ENCODE data around the gene SH2D4B. TPM values are rescaled to one million over a fixed set of nuclear protein-coding genes. Genes with fewer than 3 reads are reported as not detected.

The SH2D4B gene
- total and polyA plus RNA-seq, 10 of the 15 experiments (the other 5 are each of a cell fraction or from before 2014, with no cell fraction given): 0.04 to 0.21 (median 0.13) TPM; not detected in 5

DNA sequence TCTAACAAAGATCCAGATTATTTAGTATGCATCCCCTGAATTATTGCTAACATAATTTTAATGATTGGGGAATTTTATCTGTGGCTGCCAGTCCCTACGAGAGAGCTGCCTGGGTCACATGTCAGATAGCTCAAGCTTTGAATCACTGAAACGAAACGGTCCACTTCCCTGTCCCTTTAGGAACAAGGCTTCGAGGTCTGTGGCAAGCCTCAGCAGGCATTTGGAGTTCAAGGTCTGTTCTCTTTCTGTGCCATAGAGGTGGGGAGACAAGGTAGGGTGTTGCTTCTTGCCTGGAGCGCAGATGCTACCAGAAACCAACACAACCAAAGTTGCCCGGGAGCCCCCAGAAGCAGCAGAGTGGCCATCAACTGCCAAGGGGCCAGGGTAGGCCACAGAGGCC lies 13.9 kb upstream of the SH2D4B start:
- Histone ChIP-seq H3K4me2 (ENCODE audit: control insufficient read depth, insufficient read depth) (no peak overlapping the region), H3K27me3 (replicated peaks in 1 of 2; ENCODE audit: control insufficient read depth in 2 of 2, insufficient read depth in 2 of 2, low read length in 1 of 2) (no peaks in the 10 kb centered on the region; a peak in 1 of 4 replicates), H3K9ac (ENCODE audit: control insufficient read depth, insufficient read depth, low read length) (no peak overlapping the region), H4K20me1 (ENCODE audit: control insufficient read depth, insufficient read depth) (no peaks in the 10 kb centered on the region), H3K79me2 (ENCODE audit: control insufficient read depth, insufficient read depth, low read length) (no peaks in the 10 kb centered on the region), H3K36me3 (ENCODE audit: control insufficient read depth in 2 of 2, insufficient read depth in 2 of 2, low read length in 1 of 2) (no peaks in the 10 kb centered on the region; a peak in 2 of 4 replicates), H3K4me3 (no peak overlapping the region), H2AFZ (ENCODE audit: control insufficient read depth, low read depth, low read length) (no peak overlapping the region), H3K27ac (ENCODE audit: control insufficient read depth, insufficient read depth) (no peak overlapping the region), H3K4me1 (ENCODE audit: control insufficient read depth, insufficient read depth, low read length) (peaks cover 4% of the 10 kb centered on the region), H3K9me3 (replicated peaks; ENCODE audit: control insufficient read depth, insufficient read depth, low read length) (no peaks in the 10 kb centered on the region)
- POLR2A ChIA-PET: interaction anchor here (0.7 to 1.4 kb wide), 3 partner anchors 18 to 32 kb away, joined by 3 to 9 read pairs (median 3); no protein-coding TSS in a partner anchor
- CTCF ChIA-PET: interaction anchor here (0.6 to 1.3 kb wide), 3 partner anchors 18 to 733 kb away, joined by 3 to 4 read pairs (median 3); no protein-coding TSS in a partner anchor
- BruUV-seq (replicated peaks): no TSS peak
- FAIRE-seq: no peak
- intact Hi-C loops (cut with micrococcal nuclease; ENCODE audit: unreplicated experiment) (no loop called here), in situ Hi-C loops (cut with MboI) (no loop called here)
- DNase-seq (ENCODE audit: low read depth, low spot score): no peak
- SMC1A ChIA-PET (ENCODE audit: uncharacterized antibody, unreplicated experiment): interaction anchor here (0.6 to 1.3 kb wide), 5 partner anchors 19 to 305 kb away, joined by 3 to 4 read pairs (median 3); no protein-coding TSS in a partner anchor
- ATAC-seq: peak; percentile 31
- RAD21 ChIA-PET (ENCODE audit: unreplicated experiment): interaction anchor here (0.6 to 2.0 kb wide), 5 partner anchors 16 to 413 kb away, joined by 3 to 8 read pairs (median 3); no protein-coding TSS in a partner anchor
- WGBS (ENCODE audit: insufficient coverage, insufficient replicate concordance, low lambda C conversion rate, missing lambda C conversion rate): 40% methylated on average over 6 of the region's 6 CpGs
- no peak for TF ChIP-seq SREBF2 (IDR thresholded peaks at IDR 0.05; ENCODE audit: low read length)
- TF ChIP-seq IKZF1 (conservative IDR thresholded peaks at IDR 0.05): peak; percentile 35; the same call in 1 of the 2 replicates
- TF ChIP-seq, protein P1, sequence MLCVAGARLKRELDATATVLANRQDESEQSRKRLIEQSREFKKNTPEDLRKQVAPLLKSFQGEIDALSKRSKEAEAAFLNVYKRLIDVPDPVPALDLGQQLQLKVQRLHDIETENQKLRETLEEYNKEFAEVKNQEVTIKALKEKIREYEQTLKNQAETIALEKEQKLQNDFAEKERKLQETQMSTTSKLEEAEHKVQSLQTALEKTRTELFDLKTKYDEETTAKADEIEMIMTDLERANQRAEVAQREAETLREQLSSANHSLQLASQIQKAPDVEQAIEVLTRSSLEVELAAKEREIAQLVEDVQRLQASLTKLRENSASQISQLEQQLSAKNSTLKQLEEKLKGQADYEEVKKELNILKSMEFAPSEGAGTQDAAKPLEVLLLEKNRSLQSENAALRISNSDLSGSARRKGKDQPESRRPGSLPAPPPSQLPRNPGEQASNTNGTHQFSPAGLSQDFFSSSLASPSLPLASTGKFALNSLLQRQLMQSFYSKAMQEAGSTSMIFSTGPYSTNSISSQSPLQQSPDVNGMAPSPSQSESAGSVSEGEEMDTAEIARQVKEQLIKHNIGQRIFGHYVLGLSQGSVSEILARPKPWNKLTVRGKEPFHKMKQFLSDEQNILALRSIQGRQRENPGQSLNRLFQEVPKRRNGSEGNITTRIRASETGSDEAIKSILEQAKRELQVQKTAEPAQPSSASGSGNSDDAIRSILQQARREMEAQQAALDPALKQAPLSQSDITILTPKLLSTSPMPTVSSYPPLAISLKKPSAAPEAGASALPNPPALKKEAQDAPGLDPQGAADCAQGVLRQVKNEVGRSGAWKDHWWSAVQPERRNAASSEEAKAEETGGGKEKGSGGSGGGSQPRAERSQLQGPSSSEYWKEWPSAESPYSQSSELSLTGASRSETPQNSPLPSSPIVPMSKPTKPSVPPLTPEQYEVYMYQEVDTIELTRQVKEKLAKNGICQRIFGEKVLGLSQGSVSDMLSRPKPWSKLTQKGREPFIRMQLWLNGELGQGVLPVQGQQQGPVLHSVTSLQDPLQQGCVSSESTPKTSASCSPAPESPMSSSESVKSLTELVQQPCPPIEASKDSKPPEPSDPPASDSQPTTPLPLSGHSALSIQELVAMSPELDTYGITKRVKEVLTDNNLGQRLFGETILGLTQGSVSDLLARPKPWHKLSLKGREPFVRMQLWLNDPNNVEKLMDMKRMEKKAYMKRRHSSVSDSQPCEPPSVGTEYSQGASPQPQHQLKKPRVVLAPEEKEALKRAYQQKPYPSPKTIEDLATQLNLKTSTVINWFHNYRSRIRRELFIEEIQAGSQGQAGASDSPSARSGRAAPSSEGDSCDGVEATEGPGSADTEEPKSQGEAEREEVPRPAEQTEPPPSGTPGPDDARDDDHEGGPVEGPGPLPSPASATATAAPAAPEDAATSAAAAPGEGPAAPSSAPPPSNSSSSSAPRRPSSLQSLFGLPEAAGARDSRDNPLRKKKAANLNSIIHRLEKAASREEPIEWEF (IDR thresholded peaks at IDR 0.05; ENCODE audit: insufficient replicate concordance, low read depth, low read length): no peak
- TF ChIP-seq IKZF2 (IDR thresholded peaks at IDR 0.05): peak; percentile 22 to 39; a peak in 1 of 4 replicates
- no peak for TF ChIP-seq TCF12 (IDR thresholded peaks at IDR 0.05; ENCODE audit: low read depth, low read length)
- TF ChIP-seq RAD51 (IDR thresholded peaks at IDR 0.05): peak; percentile 30; the same call in 1 of the 2 replicates
- TF ChIP-seq, protein P2, sequence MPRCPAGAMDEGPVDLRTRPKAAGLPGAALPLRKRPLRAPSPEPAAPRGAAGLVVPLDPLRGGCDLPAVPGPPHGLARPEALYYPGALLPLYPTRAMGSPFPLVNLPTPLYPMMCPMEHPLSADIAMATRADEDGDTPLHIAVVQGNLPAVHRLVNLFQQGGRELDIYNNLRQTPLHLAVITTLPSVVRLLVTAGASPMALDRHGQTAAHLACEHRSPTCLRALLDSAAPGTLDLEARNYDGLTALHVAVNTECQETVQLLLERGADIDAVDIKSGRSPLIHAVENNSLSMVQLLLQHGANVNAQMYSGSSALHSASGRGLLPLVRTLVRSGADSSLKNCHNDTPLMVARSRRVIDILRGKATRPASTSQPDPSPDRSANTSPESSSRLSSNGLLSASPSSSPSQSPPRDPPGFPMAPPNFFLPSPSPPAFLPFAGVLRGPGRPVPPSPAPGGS (IDR thresholded peaks at IDR 0.05; ENCODE audit: borderline replicate concordance, insufficient read depth, low read depth, low read length, poor library complexity, severe bottlenecking): no peak
- TF ChIP-seq, protein P3, sequence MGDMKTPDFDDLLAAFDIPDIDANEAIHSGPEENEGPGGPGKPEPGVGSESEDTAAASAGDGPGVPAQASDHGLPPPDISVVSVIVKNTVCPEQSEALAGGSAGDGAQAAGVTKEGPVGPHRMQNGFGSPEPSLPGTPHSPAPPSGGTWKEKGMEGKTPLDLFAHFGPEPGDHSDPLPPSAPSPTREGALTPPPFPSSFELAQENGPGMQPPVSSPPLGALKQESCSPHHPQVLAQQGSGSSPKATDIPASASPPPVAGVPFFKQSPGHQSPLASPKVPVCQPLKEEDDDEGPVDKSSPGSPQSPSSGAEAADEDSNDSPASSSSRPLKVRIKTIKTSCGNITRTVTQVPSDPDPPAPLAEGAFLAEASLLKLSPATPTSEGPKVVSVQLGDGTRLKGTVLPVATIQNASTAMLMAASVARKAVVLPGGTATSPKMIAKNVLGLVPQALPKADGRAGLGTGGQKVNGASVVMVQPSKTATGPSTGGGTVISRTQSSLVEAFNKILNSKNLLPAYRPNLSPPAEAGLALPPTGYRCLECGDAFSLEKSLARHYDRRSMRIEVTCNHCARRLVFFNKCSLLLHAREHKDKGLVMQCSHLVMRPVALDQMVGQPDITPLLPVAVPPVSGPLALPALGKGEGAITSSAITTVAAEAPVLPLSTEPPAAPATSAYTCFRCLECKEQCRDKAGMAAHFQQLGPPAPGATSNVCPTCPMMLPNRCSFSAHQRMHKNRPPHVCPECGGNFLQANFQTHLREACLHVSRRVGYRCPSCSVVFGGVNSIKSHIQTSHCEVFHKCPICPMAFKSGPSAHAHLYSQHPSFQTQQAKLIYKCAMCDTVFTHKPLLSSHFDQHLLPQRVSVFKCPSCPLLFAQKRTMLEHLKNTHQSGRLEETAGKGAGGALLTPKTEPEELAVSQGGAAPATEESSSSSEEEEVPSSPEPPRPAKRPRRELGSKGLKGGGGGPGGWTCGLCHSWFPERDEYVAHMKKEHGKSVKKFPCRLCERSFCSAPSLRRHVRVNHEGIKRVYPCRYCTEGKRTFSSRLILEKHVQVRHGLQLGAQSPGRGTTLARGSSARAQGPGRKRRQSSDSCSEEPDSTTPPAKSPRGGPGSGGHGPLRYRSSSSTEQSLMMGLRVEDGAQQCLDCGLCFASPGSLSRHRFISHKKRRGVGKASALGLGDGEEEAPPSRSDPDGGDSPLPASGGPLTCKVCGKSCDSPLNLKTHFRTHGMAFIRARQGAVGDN (IDR thresholded peaks at IDR 0.05): 0 out of 2 replicates have a peak, but pooled peaks have one; percentile 22
- TF ChIP-seq, protein P4, sequence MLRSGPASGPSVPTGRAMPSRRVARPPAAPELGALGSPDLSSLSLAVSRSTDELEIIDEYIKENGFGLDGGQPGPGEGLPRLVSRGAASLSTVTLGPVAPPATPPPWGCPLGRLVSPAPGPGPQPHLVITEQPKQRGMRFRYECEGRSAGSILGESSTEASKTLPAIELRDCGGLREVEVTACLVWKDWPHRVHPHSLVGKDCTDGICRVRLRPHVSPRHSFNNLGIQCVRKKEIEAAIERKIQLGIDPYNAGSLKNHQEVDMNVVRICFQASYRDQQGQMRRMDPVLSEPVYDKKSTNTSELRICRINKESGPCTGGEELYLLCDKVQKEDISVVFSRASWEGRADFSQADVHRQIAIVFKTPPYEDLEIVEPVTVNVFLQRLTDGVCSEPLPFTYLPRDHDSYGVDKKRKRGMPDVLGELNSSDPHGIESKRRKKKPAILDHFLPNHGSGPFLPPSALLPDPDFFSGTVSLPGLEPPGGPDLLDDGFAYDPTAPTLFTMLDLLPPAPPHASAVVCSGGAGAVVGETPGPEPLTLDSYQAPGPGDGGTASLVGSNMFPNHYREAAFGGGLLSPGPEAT (IDR thresholded peaks at IDR 0.05; ENCODE audit: low read depth): no peak
- TF ChIP-seq, protein P5, sequence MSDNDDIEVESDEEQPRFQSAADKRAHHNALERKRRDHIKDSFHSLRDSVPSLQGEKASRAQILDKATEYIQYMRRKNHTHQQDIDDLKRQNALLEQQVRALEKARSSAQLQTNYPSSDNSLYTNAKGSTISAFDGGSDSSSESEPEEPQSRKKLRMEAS (IDR thresholded peaks at IDR 0.05; ENCODE audit: low read depth, low read length): no peak
